GM12878 (cell line): Measurements from ENCODE around the gene CAPN8. TPM values are rescaled to one million over a fixed set of nuclear protein-coding genes. Genes with fewer than 3 reads are reported as not detected.

Experiments used
- ATAC-seq: fragments of 200-7000 bp; cut with Tn5 transposase; 3 replicates; pipeline ENCODE4 v1.9.1; 2020; ENCODE audit warnings: mild to moderate bottlenecking, moderate library complexity
- BruUV-seq: library from RNA; stranded (reverse); fragments of 400-500 nt; replicated peaks from 2 replicates; lab custom pipeline; 2021; lab: Mats Ljungman, UMichigan
- CTCF ChIA-PET: fragments of 300-600 bp; sonication (Branson Sonifier 250); formaldehyde crosslinking; extraction: SDS; loops from one replicate; lab custom pipeline; 2021; ENCODE audit warnings: inconsistent platforms; lab: Yijun Ruan, JAX
- POLR2A ChIA-PET: fragments of 350-600 bp; formaldehyde crosslinking; extraction: SDS; loops from one replicate; lab custom pipeline; 2021; ENCODE audit warnings: inconsistent platforms; lab: Charles Lee
- RAD21 ChIA-PET: fragments of 300-600 bp; sonication (Branson Sonifier 250); formaldehyde crosslinking; loops from one replicate; lab custom pipeline; 2023; ENCODE audit warnings: antibody characterized with exemption; ENCODE audit not compliant: unreplicated experiment; lab: Charles Lee
- SMC1A ChIA-PET: fragments of 300-600 bp; sonication (Branson Sonifier 250); formaldehyde crosslinking; loops from one replicate; lab custom pipeline; 2023; ENCODE audit not compliant: unreplicated experiment, uncharacterized antibody; lab: Charles Lee
- DNase-seq: peaks from one replicate; pipeline ENCODE4 v3.0.0-alpha.2; 2011; ENCODE audit warnings: low read depth, low spot score
- FAIRE-seq: peaks from 3 replicates; lab custom pipeline; 2011; peaks lifted over from hg19 to GRCh38; lab: Jason Lieb, UNC
- H2AFZ ChIP-seq: 2 replicates; pipeline ENCODE4 v1.6.0; 2011; ENCODE audit warnings: low read depth, low read length, control low read depth; ENCODE audit not compliant: control insufficient read depth
- H3K27ac ChIP-seq: 2 replicates; pipeline ENCODE4 v1.5.1; 2011; ENCODE audit warnings: control low read depth; ENCODE audit not compliant: control insufficient read depth, insufficient read depth
- H3K27me3 ChIP-seq, 2 experiments: replicated peaks in 1 of 2; 2 replicates each; pipeline versions ENCODE4 v1.6.0 to v1.6.1; 2011; ENCODE audit warnings: low read length in 1 of 2; ENCODE audit not compliant: control insufficient read depth in 2 of 2, insufficient read depth in 2 of 2
- H3K36me3 ChIP-seq, 2 experiments: 2 replicates each; pipeline ENCODE4 v1.5.1; 2011; ENCODE audit warnings: low read length in 1 of 2; ENCODE audit not compliant: control insufficient read depth in 2 of 2, insufficient read depth in 2 of 2
- H3K4me1 ChIP-seq: 2 replicates; pipeline ENCODE4 v1.6.1; 2011; ENCODE audit warnings: mild to moderate bottlenecking, low read length, moderate library complexity, mixed read lengths; ENCODE audit not compliant: control insufficient read depth, insufficient read depth
- H3K4me2 ChIP-seq: 2 replicates; pipeline ENCODE4 v1.6.0; 2011; ENCODE audit warnings: control low read depth; ENCODE audit not compliant: control insufficient read depth, insufficient read depth
- H3K4me3 ChIP-seq: fragments of 200-600 bp; sonication (generic); 2 replicates; pipeline ENCODE4 v1.5.1; 2016
- H3K79me2 ChIP-seq: 2 replicates; pipeline ENCODE4 v1.6.0; 2011; ENCODE audit warnings: low read length; ENCODE audit not compliant: control insufficient read depth, insufficient read depth
- H3K9ac ChIP-seq: 2 replicates; pipeline ENCODE4 v1.8.0; 2011; ENCODE audit warnings: low read length, control low read depth, mixed read lengths; ENCODE audit not compliant: control insufficient read depth, insufficient read depth
- H3K9me3 ChIP-seq: replicated peaks from 3 replicates; pipeline ENCODE4 v1.5.1; 2011; ENCODE audit warnings: mild to moderate bottlenecking, low read length; ENCODE audit not compliant: control insufficient read depth, insufficient read depth
- H4K20me1 ChIP-seq: 2 replicates; pipeline ENCODE4 v1.6.0; 2011; ENCODE audit not compliant: control insufficient read depth, insufficient read depth
- ASH2L ChIP-seq: fragments of 300-600, 200-600 bp; sonication (generic); IDR thresholded peaks from 2 replicates; pipeline ENCODE4 v1.6.1; 2017; ENCODE audit warnings: low read depth, mild to moderate bottlenecking, borderline replicate concordance
- NFYA ChIP-seq: IDR thresholded peaks from 2 replicates; pipeline ENCODE4 v1.6.1; 2011; ENCODE audit warnings: low read depth, mild to moderate bottlenecking, low read length, improper control_type of control experiment, borderline replicate concordance
- POLR2A ChIP-seq: IDR thresholded peaks from 2 replicates; pipeline ENCODE4 v1.6.1; 2011; ENCODE audit warnings: low read depth, mild to moderate bottlenecking, low read length
- POU2F2 ChIP-seq: IDR thresholded peaks from 3 replicates; pipeline ENCODE4 v1.6.1; 2011; ENCODE audit warnings: low read depth, mild to moderate bottlenecking, low read length, borderline replicate concordance
- RB1 ChIP-seq: fragments of 450-650 bp; formaldehyde crosslinking; IDR thresholded peaks from 2 replicates; pipeline ENCODE4 v1.6.1; 2017; ENCODE audit warnings: mild to moderate bottlenecking, borderline replicate concordance
- RELA ChIP-seq: fragments of 450-650 bp; IDR thresholded peaks from 2 replicates; pipeline ENCODE4 v1.8.0; 2014; ENCODE audit warnings: borderline replicate concordance; ENCODE audit not compliant: partially characterized antibody
- SIN3A ChIP-seq: IDR thresholded peaks from 2 replicates; pipeline ENCODE4 v1.6.1; 2012; ENCODE audit warnings: low read depth, low read length, improper control_type of control experiment
- SMARCA5 ChIP-seq: fragments of 450-650 bp; IDR thresholded peaks from 2 replicates; pipeline ENCODE4 v1.6.1; 2017; ENCODE audit warnings: mild to moderate bottlenecking
- TBL1XR1 ChIP-seq: IDR thresholded peaks from 2 replicates; pipeline ENCODE4 v1.6.1; 2012; ENCODE audit warnings: low read depth, low read length, improper control_type of control experiment
- TCF12 ChIP-seq: IDR thresholded peaks from 2 replicates; pipeline ENCODE4 v1.6.1; 2011; ENCODE audit warnings: low read depth, mild to moderate bottlenecking, low read length
- ZNF384 ChIP-seq: IDR thresholded peaks from 2 replicates; pipeline ENCODE4 v1.6.1; 2012; ENCODE audit warnings: low read depth, mild to moderate bottlenecking, low read length, improper control_type of control experiment, borderline replicate concordance
- WGBS: methylation state at CpG from one replicate; pipeline ENCODE4 v1.1.6; 2016; ENCODE audit warnings: low lambda C conversion rate; ENCODE audit not compliant: insufficient replicate concordance, insufficient coverage; ENCODE audit errors: missing lambda C conversion rate; 5-methylcytosine and 5-hydroxymethylcytosine counted together
- in situ Hi-C: fragments of 300-500 bp; cut with MboI; formaldehyde crosslinking; loops from 9 replicates; pipeline ENCODE4 v1.14.3; 2018; ENCODE audit warnings: mixed read lengths
- intact Hi-C: fragments of 100-400 bp; cut with micrococcal nuclease; formaldehyde crosslinking; loops from one replicate; pipeline ENCODE4 v1.14.2; 2022; ENCODE audit not compliant: unreplicated experiment
- polyA plus RNA-seq, 11 experiments: library from polyadenylated mRNA; depleted of rRNA in 4 of 11; unstranded in 6 of 11; stranded (reverse) in 5 of 11; fragments of >200 nt; fragmentation: Nextera tagmentation in 4 of 11; fragmentation: Illumina TruSeq in 1 of 11; extraction: Ambion mirVana in 4 of 11; extraction: Trizol in 1 of 11; gene quantifications; 1 replicate in 1 of 11; 2 replicates in 10 of 11; pipeline versions ENCODE4 v1.2.1 to v1.2.3, GENCODE V29; 2011 to 2016; ENCODE audit warnings: inconsistent platforms in 2 of 11, missing spikeins in 2 of 11, low read depth in 1 of 11
- total RNA-seq, 4 experiments: library from RNA; depleted of rRNA in 3 of 4; stranded (reverse); fragments of >200 nt in 3 of 4; fragmentation: Illumina TruSeq in 1 of 4; extraction: Trizol in 1 of 4; gene quantifications; 2 replicates each; pipeline versions ENCODE4 v1.2.1 to v1.2.3, GENCODE V29; 2013 to 2021
- TF ChIP-seq, protein P1 (sequence below): fragments of 450-650 bp; conservative IDR thresholded peaks from 2 replicates; pipeline ENCODE4 v1.6.1; 2017; ENCODE audit warnings: mild to moderate bottlenecking, moderate library complexity
- TF ChIP-seq, protein P2 (sequence below): fragments of 450-650 bp; IDR thresholded peaks from 2 replicates; pipeline ENCODE4 v1.6.1; 2017; ENCODE audit warnings: mild to moderate bottlenecking, low read depth, inconsistent platforms; ENCODE audit not compliant: poor library complexity, severe bottlenecking
- TF ChIP-seq, protein P3 (sequence below): IDR thresholded peaks from 2 replicates; pipeline ENCODE4 v1.6.1; 2012; ENCODE audit warnings: low read depth, low read length, improper control_type of control experiment

CAPN8 gene
- total and polyA plus RNA-seq, 10 of the 15 experiments (the other 5 are each of a cell fraction or from before 2014, with no cell fraction given) = 6.4 to 30.7 (median 12.3) TPM

DNA sequence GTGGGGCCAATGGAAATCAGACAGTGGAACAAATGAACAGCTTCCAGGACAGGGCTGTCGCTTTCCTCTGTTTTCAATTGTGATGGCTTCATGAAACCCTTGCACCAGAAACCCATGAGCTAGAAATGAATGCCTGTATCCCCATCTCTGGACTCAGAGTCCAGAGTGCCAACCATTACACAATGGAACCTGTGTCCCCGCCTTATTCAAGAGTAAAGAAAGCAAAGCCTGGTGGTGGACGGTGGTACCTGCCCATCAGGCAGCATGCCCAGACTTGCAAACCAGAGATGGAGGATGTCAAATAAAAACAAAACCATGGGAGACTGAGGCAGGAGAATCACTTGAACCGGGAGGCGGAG lies 42.5 kb upstream of the CAPN8 start (continued):
- TF ChIP-seq, protein P1, sequence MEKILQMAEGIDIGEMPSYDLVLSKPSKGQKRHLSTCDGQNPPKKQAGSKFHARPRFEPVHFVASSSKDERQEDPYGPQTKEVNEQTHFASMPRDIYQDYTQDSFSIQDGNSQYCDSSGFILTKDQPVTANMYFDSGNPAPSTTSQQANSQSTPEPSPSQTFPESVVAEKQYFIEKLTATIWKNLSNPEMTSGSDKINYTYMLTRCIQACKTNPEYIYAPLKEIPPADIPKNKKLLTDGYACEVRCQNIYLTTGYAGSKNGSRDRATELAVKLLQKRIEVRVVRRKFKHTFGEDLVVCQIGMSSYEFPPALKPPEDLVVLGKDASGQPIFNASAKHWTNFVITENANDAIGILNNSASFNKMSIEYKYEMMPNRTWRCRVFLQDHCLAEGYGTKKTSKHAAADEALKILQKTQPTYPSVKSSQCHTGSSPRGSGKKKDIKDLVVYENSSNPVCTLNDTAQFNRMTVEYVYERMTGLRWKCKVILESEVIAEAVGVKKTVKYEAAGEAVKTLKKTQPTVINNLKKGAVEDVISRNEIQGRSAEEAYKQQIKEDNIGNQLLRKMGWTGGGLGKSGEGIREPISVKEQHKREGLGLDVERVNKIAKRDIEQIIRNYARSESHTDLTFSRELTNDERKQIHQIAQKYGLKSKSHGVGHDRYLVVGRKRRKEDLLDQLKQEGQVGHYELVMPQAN = no peak
- TF ChIP-seq TBL1XR1 = no peak
- TF ChIP-seq, protein P2, sequence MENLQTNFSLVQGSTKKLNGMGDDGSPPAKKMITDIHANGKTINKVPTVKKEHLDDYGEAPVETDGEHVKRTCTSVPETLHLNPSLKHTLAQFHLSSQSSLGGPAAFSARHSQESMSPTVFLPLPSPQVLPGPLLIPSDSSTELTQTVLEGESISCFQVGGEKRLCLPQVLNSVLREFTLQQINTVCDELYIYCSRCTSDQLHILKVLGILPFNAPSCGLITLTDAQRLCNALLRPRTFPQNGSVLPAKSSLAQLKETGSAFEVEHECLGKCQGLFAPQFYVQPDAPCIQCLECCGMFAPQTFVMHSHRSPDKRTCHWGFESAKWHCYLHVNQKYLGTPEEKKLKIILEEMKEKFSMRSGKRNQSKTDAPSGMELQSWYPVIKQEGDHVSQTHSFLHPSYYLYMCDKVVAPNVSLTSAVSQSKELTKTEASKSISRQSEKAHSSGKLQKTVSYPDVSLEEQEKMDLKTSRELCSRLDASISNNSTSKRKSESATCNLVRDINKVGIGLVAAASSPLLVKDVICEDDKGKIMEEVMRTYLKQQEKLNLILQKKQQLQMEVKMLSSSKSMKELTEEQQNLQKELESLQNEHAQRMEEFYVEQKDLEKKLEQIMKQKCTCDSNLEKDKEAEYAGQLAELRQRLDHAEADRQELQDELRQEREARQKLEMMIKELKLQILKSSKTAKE = no peak
- no peak for TF ChIP-seq ASH2L

DNA sequence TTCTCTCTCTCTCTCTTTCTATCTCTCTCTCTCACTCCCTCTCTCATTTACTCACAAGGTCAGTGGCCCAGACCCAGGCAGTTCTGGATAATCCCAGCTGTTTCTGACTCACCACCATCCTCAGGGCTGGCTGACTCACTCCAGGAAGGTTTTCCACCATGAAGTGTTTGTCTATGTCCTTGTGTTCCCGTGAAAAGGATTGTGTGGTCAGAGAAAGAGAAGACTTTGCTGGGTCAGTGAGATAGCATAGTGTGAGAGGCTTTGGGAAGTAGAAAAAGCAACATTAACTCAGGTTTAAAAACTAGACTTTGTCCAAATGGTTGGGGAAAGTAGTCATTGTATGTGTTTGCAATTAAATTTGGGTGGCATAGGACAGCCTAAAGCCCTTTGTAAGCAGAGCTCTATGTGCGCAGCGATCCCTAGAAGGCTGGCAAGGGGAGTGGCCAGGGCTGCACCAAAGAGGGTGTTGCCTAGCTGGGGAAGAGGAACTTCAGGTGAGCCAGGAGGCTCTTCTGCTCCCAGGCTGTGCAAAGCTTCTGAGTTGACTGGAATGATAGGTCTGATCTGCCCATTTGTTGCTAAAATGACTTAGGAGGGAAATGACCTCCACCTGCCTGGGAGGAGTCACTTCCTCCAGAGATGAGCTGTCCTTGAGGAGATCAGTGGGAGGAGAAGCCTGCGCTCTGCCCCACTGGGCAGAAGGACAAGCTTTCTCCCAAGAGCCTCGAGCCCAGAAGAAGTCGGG lies 41.9 kb upstream of the CAPN8 start:
- no peak overlapping the region for H2AFZ ChIP-seq
- 66% methylated on average over 6 of the region's 6 CpGs for WGBS

More for the DNA sequence above, 41.9 kb upstream of the CAPN8 start:
- Histone ChIP-seq H3K79me2 (no peaks in the 10 kb centered on the region), H3K9ac (no peak overlapping the region), H3K4me1 (peaks cover 3% of the 10 kb centered on the region; the same call in 1 of the 2 replicates), H4K20me1 (no peaks in the 10 kb centered on the region), H3K9me3 (no peaks in the 10 kb centered on the region), H3K27me3 (no peaks in the 10 kb centered on the region), H3K4me2 (no peak overlapping the region), H3K4me3 (no peak overlapping the region), H3K36me3 (no peaks in the 10 kb centered on the region), H3K27ac (no peak overlapping the region)
- ATAC-seq = no peak
- intact Hi-C loops = no loop called here
- TF ChIP-seq SMARCA5 (no peak), ZNF384 (no peak), SIN3A (no peak), RB1 (no peak), RELA (no peak), TCF12 (no peak), NFYA (no peak), POU2F2 (no peak), POLR2A (no peak)
- TF ChIP-seq, protein P3, sequence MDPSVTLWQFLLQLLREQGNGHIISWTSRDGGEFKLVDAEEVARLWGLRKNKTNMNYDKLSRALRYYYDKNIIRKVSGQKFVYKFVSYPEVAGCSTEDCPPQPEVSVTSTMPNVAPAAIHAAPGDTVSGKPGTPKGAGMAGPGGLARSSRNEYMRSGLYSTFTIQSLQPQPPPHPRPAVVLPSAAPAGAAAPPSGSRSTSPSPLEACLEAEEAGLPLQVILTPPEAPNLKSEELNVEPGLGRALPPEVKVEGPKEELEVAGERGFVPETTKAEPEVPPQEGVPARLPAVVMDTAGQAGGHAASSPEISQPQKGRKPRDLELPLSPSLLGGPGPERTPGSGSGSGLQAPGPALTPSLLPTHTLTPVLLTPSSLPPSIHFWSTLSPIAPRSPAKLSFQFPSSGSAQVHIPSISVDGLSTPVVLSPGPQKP = no peak
- no peak for FAIRE-seq
- ChIA-PET CTCF (interaction anchor here (0.8 to 1.8 kb wide), 2 partner anchors 42 to 151 kb away, joined by 4 to 6 read pairs; no protein-coding TSS in a partner anchor), POLR2A (no interaction called here), RAD21 (no interaction called here), SMC1A (interaction anchor here (1.0 kb wide), 1 partner anchor 42 kb away, joined by 3 read pairs; no protein-coding TSS in a partner anchor)
- in situ Hi-C loops = no loop called here
- no TSS peak for BruUV-seq
- DNase-seq = no peak
